H1 (cell line): Measurements from ENCODE around the gene ELOVL1.

Experiments used
- BRCA1 ChIP-seq: IDR thresholded peaks from 2 replicates; pipeline ENCODE4 v1.6.1; 2012; ENCODE audit warnings: low read depth, low read length, improper control_type of control experiment
- CEBPB ChIP-seq: IDR thresholded peaks from 2 replicates; pipeline ENCODE4 v1.6.1; 2012; ENCODE audit warnings: low read depth, low read length
- CHD2 ChIP-seq: IDR thresholded peaks from 2 replicates; pipeline ENCODE4 v1.6.1; 2012; ENCODE audit warnings: low read length, improper control_type of control experiment
- EP300 ChIP-seq, 2 experiments: IDR thresholded peaks; 1 replicate in 1 of 2; 2 replicates in 1 of 2; pipeline ENCODE4 v1.6.1; 2011 to 2012; ENCODE audit warnings: low read depth in 2 of 2, low read length in 2 of 2, mild to moderate bottlenecking in 2 of 2, borderline replicate concordance in 1 of 2, inconsistent platforms in 1 of 2, moderate library complexity in 1 of 2
- FOSL1 ChIP-seq: IDR thresholded peaks from 2 replicates; pipeline ENCODE4 v1.6.1; 2011; ENCODE audit warnings: mild to moderate bottlenecking, low read depth, low read length, moderate library complexity; ENCODE audit not compliant: insufficient read depth
- GTF2F1 ChIP-seq: IDR thresholded peaks from 2 replicates; pipeline ENCODE4 v1.6.1; 2012; ENCODE audit warnings: low read depth, low read length, improper control_type of control experiment, borderline replicate concordance
- RXRA ChIP-seq: IDR thresholded peaks from 2 replicates; pipeline ENCODE4 v1.6.1; 2011; ENCODE audit warnings: low read depth, mild to moderate bottlenecking, low read length, moderate library complexity; ENCODE audit not compliant: insufficient read depth
- SRF ChIP-seq: IDR thresholded peaks from 2 replicates; pipeline ENCODE4 v1.6.1; 2011; ENCODE audit warnings: mild to moderate bottlenecking, low read depth, low read length, moderate library complexity
- TAF1 ChIP-seq: IDR thresholded peaks from 2 replicates; pipeline ENCODE4 v1.6.1; 2011; ENCODE audit warnings: mild to moderate bottlenecking, low read depth, low read length
- TCF12 ChIP-seq: IDR thresholded peaks from 2 replicates; pipeline ENCODE4 v1.6.1; 2011; ENCODE audit warnings: low read depth, mild to moderate bottlenecking, low read length
- YY1 ChIP-seq: IDR thresholded peaks from 2 replicates; pipeline ENCODE4 v1.6.1; 2011; ENCODE audit warnings: low read depth, mild to moderate bottlenecking, low read length
- TF ChIP-seq, protein P1 (sequence below), 3 experiments: IDR thresholded peaks; 1 replicate in 2 of 3; 2 replicates in 1 of 3; pipeline versions ENCODE4 v1.5.1 to v1.6.1; 2011; ENCODE audit warnings: low read length in 3 of 3, mild to moderate bottlenecking in 3 of 3, inconsistent platforms in 2 of 3, low read depth in 1 of 3, moderate library complexity in 1 of 3; ENCODE audit not compliant: insufficient read depth in 1 of 3; ENCODE audit errors: control extremely low read depth in 1 of 3
- TF ChIP-seq, protein P2 (sequence below): IDR thresholded peaks from 2 replicates; pipeline ENCODE4 v1.6.1; 2011; ENCODE audit warnings: low read depth, mild to moderate bottlenecking, low read length; ENCODE audit not compliant: insufficient read depth
- TF ChIP-seq, protein P3 (sequence below): IDR thresholded peaks from 2 replicates; pipeline ENCODE4 v1.6.1; 2012; ENCODE audit warnings: low read length, inconsistent platforms

DNA sequence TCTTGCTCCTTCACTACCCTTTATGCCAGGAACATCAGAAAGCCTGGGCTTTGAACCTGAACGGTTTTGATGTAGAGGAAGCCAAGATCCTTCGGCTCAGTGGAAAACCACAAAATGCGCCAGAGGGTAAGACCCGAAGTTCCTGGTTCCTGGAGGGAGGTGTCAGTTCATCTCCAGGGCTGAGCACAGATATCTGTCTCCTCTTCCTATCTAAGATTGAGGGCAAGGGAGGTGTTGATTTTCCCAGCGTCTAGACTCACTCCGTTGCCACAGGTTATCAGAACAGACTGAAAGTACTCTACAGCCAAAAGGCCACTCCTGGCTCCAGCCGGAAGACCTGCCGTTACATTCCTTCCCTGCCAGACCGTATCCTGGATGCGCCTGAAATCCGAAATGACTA is 8.1 kb downstream of the ELOVL1 start:
- TF ChIP-seq FOSL1 = no peak
- TF ChIP-seq, protein P1, sequence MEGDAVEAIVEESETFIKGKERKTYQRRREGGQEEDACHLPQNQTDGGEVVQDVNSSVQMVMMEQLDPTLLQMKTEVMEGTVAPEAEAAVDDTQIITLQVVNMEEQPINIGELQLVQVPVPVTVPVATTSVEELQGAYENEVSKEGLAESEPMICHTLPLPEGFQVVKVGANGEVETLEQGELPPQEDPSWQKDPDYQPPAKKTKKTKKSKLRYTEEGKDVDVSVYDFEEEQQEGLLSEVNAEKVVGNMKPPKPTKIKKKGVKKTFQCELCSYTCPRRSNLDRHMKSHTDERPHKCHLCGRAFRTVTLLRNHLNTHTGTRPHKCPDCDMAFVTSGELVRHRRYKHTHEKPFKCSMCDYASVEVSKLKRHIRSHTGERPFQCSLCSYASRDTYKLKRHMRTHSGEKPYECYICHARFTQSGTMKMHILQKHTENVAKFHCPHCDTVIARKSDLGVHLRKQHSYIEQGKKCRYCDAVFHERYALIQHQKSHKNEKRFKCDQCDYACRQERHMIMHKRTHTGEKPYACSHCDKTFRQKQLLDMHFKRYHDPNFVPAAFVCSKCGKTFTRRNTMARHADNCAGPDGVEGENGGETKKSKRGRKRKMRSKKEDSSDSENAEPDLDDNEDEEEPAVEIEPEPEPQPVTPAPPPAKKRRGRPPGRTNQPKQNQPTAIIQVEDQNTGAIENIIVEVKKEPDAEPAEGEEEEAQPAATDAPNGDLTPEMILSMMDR (IDR thresholded peaks at IDR 0.05; ENCODE audit: control extremely low read depth in 1 of 3, insufficient read depth in 1 of 3, low read depth in 1 of 3, low read length in 3 of 3) = no peak
- no peak for TF ChIP-seq BRCA1
- no peak for TF ChIP-seq YY1
- TF ChIP-seq TAF1 = no peak
- no peak for TF ChIP-seq TCF12
- TF ChIP-seq CEBPB = no peak
- TF ChIP-seq, protein P2, sequence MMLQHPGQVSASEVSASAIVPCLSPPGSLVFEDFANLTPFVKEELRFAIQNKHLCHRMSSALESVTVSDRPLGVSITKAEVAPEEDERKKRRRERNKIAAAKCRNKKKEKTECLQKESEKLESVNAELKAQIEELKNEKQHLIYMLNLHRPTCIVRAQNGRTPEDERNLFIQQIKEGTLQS = no peak
- no peak for TF ChIP-seq GTF2F1
- TF ChIP-seq EP300 (IDR thresholded peaks at IDR 0.05; ENCODE audit: borderline replicate concordance in 1 of 2, low read depth in 2 of 2, low read length in 2 of 2) = no peak
- TF ChIP-seq CHD2 = no peak
- TF ChIP-seq RXRA = no peak
- TF ChIP-seq, protein P3, sequence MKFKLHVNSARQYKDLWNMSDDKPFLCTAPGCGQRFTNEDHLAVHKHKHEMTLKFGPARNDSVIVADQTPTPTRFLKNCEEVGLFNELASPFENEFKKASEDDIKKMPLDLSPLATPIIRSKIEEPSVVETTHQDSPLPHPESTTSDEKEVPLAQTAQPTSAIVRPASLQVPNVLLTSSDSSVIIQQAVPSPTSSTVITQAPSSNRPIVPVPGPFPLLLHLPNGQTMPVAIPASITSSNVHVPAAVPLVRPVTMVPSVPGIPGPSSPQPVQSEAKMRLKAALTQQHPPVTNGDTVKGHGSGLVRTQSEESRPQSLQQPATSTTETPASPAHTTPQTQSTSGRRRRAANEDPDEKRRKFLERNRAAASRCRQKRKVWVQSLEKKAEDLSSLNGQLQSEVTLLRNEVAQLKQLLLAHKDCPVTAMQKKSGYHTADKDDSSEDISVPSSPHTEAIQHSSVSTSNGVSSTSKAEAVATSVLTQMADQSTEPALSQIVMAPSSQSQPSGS = no peak
- no peak for TF ChIP-seq SRF
